Esophagus squamous epithelium (tissue), 4 donors: ENCODE measurements around the gene LRRC32.

ENCODE experiments used
- POLR2A ChIP-seq, 4 donors: fragments of 450-650 bp; IDR thresholded peaks; one replicate each; pipeline ENCODE4 v1.6.1; 2017; ENCODE audit warnings: antibody characterized with exemption in 4 of 4, mild to moderate bottlenecking in 4 of 4, moderate library complexity in 3 of 4
- TF ChIP-seq, protein P1 (sequence below), 6 experiments: fragments of 450-650 bp in 4 of 6; fragments of 200-600 bp in 2 of 6; sonication (generic) in 2 of 6; IDR thresholded peaks; one replicate each; pipeline ENCODE4 v1.5.1; 2016 to 2019; ENCODE audit warnings: antibody characterized with exemption in 6 of 6, mild to moderate bottlenecking in 4 of 6, moderate library complexity in 4 of 6

DNA sequence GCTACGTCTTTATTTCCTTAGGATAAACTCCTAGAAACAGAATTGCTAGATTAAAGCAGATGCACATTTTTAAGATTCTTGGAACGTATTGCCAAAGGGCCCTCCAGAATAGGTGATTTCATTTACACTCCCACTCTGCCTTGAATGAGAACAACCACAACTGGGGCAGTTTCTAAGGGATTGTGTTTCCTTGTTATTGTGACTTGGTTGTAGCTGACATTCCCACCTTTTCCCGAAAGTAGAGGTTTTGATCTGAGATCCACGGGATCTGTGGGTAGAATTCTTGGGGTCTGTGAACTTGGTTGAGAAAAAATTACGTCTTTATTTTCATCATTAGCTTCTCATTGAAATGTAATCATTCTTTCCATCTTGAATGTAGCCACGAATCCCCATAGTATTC, 21.5 kb downstream of the LRRC32 start:
- TF ChIP-seq POLR2A (IDR thresholded peaks at IDR 0.05) = no peak
- TF ChIP-seq, protein P1, sequence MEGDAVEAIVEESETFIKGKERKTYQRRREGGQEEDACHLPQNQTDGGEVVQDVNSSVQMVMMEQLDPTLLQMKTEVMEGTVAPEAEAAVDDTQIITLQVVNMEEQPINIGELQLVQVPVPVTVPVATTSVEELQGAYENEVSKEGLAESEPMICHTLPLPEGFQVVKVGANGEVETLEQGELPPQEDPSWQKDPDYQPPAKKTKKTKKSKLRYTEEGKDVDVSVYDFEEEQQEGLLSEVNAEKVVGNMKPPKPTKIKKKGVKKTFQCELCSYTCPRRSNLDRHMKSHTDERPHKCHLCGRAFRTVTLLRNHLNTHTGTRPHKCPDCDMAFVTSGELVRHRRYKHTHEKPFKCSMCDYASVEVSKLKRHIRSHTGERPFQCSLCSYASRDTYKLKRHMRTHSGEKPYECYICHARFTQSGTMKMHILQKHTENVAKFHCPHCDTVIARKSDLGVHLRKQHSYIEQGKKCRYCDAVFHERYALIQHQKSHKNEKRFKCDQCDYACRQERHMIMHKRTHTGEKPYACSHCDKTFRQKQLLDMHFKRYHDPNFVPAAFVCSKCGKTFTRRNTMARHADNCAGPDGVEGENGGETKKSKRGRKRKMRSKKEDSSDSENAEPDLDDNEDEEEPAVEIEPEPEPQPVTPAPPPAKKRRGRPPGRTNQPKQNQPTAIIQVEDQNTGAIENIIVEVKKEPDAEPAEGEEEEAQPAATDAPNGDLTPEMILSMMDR (IDR thresholded peaks at IDR 0.05) = no peak
